NB4 (cell line): ENCODE data around the gene SMO.

Experiments
- CTCF ChIP-seq: IDR thresholded peaks from one replicate; pipeline ENCODE4 v1.5.1; 2012; ENCODE audit warnings: low read depth, low read length
- MYC ChIP-seq: IDR thresholded peaks from 2 replicates; pipeline ENCODE4 v1.6.1; 2011; ENCODE audit warnings: low read depth, low read length
- POLR2A ChIP-seq: IDR thresholded peaks from 2 replicates; pipeline ENCODE4 v1.6.1; 2011; ENCODE audit warnings: mild to moderate bottlenecking; ENCODE audit not compliant: insufficient read length; ENCODE audit errors: extremely low read depth
- TF ChIP-seq, protein P1 (sequence below): IDR thresholded peaks from 2 replicates; pipeline ENCODE4 v1.6.1; 2011; ENCODE audit warnings: low read depth, low read length

GRCh38 chr7:129146237-129146979, 42.0 kb upstream of the SMO start:
- no peak for TF ChIP-seq POLR2A
- no peak for TF ChIP-seq CTCF
- TF ChIP-seq, protein P1, sequence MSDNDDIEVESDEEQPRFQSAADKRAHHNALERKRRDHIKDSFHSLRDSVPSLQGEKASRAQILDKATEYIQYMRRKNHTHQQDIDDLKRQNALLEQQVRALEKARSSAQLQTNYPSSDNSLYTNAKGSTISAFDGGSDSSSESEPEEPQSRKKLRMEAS: no peak
- TF ChIP-seq MYC: no peak
